HUES48 (cell line): ENCODE data around the gene MLLT11.

Experiments used
- H3K27ac ChIP-seq: one replicate; pipeline ENCODE4 v1.7.0; 2013; ENCODE audit warnings: low read depth, low read length, inconsistent platforms
- H3K27me3 ChIP-seq: 2 replicates; pipeline ENCODE4 v1.6.1; 2013; ENCODE audit warnings: mild to moderate bottlenecking, low read length; ENCODE audit not compliant: control insufficient read depth, insufficient read depth
- H3K36me3 ChIP-seq: 2 replicates; pipeline ENCODE4 v1.6.1; 2013; ENCODE audit warnings: low read length; ENCODE audit not compliant: control insufficient read depth, insufficient read depth
- H3K4me1 ChIP-seq: 2 replicates; pipeline ENCODE4 v1.6.1; 2013; ENCODE audit warnings: mild to moderate bottlenecking, low read length; ENCODE audit not compliant: control insufficient read depth, insufficient read depth
- H3K4me3 ChIP-seq: 2 replicates; pipeline ENCODE4 v1.5.1; 2013; ENCODE audit warnings: mild to moderate bottlenecking, low read depth, low read length
- H3K9ac ChIP-seq: 2 replicates; pipeline ENCODE4 v1.6.1; 2013; ENCODE audit warnings: mild to moderate bottlenecking, low read depth, low read length, moderate library complexity
- H3K9me3 ChIP-seq: 2 replicates; pipeline ENCODE4 v1.6.1; 2013; ENCODE audit warnings: low read length; ENCODE audit not compliant: control insufficient read depth, insufficient read depth

The MLLT11 gene

DNA sequence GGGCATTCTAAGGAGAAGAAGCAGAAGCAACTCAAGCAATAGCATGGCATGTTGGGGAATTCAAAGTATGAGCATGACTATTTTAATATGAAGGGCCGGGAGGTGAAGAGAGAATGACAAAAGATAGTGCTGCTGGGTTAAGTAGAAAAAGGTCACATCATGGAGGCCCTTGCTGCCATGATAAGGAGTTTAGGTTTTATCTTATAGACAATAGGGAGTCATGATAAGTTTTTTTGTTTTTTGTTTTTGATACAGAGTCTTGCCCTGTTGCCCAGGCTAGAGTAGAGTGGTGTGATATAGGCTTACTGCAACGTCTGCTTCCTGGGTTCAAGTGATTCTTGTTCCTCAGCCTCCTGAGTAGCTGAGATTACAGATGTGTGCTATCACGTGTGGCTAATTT is 20.7 kb upstream of the MLLT11 start:
- H3K27me3 ChIP-seq: no peaks in the 10 kb centered on the region
- no peak overlapping the region for H3K9ac ChIP-seq
- H3K9me3 ChIP-seq: no peaks in the 10 kb centered on the region

DNA sequence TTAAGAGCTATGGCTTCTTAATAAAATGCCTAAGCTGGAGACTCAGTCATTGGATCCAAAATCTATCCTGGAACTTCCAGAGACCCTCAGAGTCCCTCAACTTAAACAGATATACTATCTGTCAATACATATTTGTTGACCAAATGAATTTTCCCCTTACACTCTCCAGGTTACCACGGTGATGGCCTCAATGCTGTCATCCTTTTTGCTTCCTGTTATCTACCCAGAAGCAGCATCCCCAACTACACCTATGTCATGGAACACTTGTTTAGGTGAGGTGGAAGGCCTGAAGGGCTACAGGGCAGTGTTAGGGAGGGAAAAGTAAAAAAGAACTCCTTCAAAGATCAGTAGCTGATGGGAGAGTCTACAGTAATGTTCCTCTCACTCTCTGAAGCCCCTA is 17.0 kb upstream of the MLLT11 start:
- Histone ChIP-seq H3K27ac (no peak overlapping the region), H3K9me3 (no peaks in the 10 kb centered on the region), H3K27me3 (no peaks in the 10 kb centered on the region), H3K9ac (no peak overlapping the region), H3K36me3 (no peaks in the 10 kb centered on the region), H3K4me1 (no peaks in the 10 kb centered on the region; the same call in 1 of the 2 replicates), H3K4me3 (no peak overlapping the region)

More for the DNA sequence above, 20.7 kb upstream of the MLLT11 start:
- Histone ChIP-seq H3K4me3 (no peak overlapping the region), H3K27ac (no peak overlapping the region), H3K36me3 (peaks cover 2% of the 10 kb centered on the region), H3K4me1 (peaks cover 7% of the 10 kb centered on the region)

DNA sequence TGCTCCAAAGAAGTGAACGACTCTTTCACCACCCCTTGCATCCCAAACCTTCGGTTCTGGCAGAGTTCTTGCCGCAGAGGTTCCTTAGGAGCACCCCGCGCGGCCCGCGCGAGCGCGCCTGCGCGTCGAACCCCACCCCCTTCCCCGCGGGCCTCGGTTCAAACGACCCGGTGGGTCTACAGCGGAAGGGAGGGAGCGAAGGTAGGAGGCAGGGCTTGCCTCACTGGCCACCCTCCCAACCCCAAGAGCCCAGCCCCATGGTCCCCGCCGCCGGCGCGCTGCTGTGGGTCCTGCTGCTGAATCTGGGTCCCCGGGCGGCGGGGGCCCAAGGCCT is 12.6 kb upstream of the MLLT11 start, which contains the start of gene C1orf56:
Gene C1orf56, plus strand, starts transcription at position 161 of the 334 bp plus-strand sequence. Its CDS starts 97 bp downstream, at position 258.
- Histone ChIP-seq H3K36me3 (peaks cover 25% of the 10 kb centered on the region), H3K27me3 (no peaks in the 10 kb centered on the region), H3K4me3 (peak within 1 kb of the TSS; percentile 86), H3K9ac (peak within 1 kb of the TSS; percentile 92), H3K9me3 (no peaks in the 10 kb centered on the region), H3K4me1 (no peaks in the 10 kb centered on the region; the same call in 1 of the 2 replicates), H3K27ac (peak within 1 kb of the TSS; percentile 87)

DNA sequence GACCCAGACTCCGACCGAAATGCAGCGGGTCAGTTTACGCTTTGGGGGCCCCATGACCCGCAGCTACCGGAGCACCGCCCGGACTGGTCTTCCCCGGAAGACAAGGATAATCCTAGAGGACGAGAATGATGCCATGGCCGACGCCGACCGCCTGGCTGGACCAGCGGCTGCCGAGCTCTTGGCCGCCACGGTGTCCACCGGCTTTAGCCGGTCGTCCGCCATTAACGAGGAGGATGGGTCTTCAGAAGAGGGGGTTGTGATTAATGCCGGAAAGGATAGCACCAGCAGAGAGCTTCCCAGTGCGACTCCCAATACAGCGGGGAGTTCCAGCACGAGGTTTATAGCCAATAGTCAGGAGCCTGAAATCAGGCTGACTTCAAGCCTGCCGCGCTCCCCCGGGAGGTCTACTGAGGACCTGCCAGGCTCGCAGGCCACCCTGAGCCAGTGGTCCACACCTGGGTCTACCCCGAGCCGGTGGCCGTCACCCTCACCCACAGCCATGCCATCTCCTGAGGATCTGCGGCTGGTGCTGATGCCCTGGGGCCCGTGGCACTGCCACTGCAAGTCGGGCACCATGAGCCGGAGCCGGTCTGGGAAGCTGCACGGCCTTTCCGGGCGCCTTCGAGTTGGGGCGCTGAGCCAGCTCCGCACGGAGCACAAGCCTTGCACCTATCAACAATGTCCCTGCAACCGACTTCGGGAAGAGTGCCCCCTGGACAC is 12.1 kb upstream of the MLLT11 start:
- peak overlapping the region; percentile 86 for H3K4me3 ChIP-seq

DNA sequence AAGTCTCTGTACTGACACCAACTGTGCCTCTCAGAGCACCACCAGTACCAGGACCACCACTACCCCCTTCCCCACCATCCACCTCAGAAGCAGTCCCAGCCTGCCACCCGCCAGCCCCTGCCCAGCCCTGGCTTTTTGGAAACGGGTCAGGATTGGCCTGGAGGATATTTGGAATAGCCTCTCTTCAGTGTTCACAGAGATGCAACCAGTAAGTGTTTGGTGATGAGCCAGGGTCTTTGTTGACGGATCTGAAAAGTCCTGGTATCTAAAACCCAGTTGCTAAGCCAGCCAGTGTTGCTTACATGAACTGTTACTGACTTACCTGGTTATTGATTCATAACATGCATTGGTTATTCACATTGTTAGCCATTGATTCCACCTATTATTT is 11.6 kb upstream of the MLLT11 start:
- Histone ChIP-seq H3K27ac (no peak overlapping the region), H3K36me3 (peaks cover 36% of the 10 kb centered on the region), H3K9me3 (no peaks in the 10 kb centered on the region), H3K27me3 (no peaks in the 10 kb centered on the region), H3K4me3 (peak overlapping the region; percentile 86), H3K4me1 (no peaks in the 10 kb centered on the region; the same call in 1 of the 2 replicates), H3K9ac (no peak overlapping the region)

More for the DNA sequence above, 12.1 kb upstream of the MLLT11 start:
- H3K9ac ChIP-seq: peak overlapping the region; percentile 92
- H3K36me3 ChIP-seq: peaks cover 30% of the 10 kb centered on the region
- H3K9me3 ChIP-seq: no peaks in the 10 kb centered on the region
- no peaks in the 10 kb centered on the region for H3K27me3 ChIP-seq
- no peaks in the 10 kb centered on the region; the same call in 1 of the 2 replicates for H3K4me1 ChIP-seq
- H3K27ac ChIP-seq: peak overlapping the region; percentile 87

DNA sequence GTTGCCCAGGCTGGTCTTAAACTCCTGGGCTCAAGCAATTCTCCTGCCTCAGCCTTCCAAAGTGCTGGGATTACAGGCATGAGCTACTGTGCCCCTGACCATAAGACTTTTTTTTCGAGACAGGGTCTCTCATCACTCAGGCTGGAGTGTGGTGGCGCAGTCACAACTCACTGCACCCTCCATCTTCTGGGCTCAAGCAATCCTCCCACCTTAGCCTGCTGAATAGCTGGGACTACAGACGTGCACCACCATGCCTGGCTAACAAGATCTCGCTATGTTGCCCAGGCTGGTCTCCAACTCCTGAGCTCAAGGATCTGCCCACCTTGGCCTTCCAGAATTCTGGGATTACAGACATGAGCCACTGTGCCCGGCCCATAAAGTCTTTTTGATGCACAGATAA is 10.7 kb upstream of the MLLT11 start:
- no peaks in the 10 kb centered on the region for H3K9me3 ChIP-seq
- no peak overlapping the region for H3K4me3 ChIP-seq
- no peaks in the 10 kb centered on the region; the same call in 1 of the 2 replicates for H3K4me1 ChIP-seq
- no peak overlapping the region for H3K9ac ChIP-seq
- peaks cover 44% of the 10 kb centered on the region for H3K36me3 ChIP-seq
- no peaks in the 10 kb centered on the region for H3K27me3 ChIP-seq
- H3K27ac ChIP-seq: no peak overlapping the region

DNA sequence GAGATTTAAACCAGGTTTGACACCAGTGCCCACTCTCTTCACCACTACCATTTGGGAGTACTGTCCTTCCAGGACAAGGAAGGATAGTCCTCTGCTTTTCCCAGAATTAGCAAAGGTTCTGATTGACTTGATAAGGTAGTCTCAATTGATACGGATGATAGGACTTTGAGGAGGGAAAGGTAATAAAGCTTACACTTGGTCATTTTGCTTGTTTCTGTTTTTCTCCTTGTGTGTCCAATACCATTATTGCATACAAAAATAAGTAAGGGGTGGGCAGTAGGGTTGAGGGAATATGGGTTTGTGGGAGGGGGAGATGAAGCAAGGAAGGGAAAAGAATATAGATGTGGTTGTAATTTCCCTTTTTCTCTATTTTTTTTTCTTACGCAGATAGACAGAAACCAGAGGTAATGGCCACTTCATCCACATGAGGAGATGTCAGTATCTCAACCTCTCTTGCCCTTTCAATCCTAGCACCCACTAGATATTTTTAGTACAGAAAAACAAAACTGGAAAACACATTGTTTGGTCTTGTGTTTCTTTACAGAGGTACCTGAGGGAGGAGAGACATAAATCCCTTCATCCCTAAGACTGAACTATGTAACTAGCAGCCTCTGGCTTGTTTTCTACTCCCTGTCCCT is 10.0 kb upstream of the MLLT11 start:
- peaks cover 51% of the 10 kb centered on the region for H3K36me3 ChIP-seq
- no peaks in the 10 kb centered on the region for H3K27me3 ChIP-seq
- no peaks in the 10 kb centered on the region; the same call in 1 of the 2 replicates for H3K4me1 ChIP-seq
- H3K27ac ChIP-seq: no peak overlapping the region
- no peak overlapping the region for H3K4me3 ChIP-seq
- H3K9me3 ChIP-seq: no peaks in the 10 kb centered on the region
- no peak overlapping the region for H3K9ac ChIP-seq

DNA sequence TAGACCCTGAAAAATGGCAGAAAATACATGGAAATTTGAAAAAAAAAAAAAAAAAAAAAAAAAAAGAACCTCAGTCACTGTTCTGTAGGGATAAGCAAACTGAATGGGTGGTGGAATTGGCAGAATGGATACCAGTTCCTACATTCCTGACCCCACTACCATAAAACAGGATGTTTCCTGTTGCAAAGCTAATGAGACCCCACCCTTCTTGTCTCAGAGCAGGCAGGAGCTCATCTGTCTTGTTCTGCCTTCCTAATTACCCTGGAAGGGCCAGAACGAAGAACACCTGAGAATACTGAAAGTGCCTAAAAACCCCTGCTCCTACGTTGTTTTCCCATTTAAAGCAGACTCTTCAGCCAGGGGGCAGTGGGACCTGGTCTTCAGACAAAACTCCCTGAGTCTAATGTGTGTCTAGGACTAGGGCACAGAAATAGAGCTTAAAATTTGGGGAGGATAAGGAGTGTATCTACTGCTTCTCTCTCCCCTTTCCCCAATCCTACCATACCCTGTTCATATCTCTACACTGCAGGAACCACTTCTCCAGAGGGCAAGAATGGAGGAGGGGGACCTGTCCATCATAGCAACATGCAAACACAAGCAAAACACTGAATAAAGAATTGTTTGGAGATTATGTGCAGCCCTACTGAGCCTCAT is 8.7 kb upstream of the MLLT11 start:
- Histone ChIP-seq H3K4me3 (no peak overlapping the region), H3K27ac (no peak overlapping the region), H3K36me3 (peaks cover 64% of the 10 kb centered on the region), H3K27me3 (no peaks in the 10 kb centered on the region), H3K4me1 (peaks cover 1% of the 10 kb centered on the region; the same call in 1 of the 2 replicates), H3K9ac (no peak overlapping the region), H3K9me3 (no peaks in the 10 kb centered on the region)

DNA sequence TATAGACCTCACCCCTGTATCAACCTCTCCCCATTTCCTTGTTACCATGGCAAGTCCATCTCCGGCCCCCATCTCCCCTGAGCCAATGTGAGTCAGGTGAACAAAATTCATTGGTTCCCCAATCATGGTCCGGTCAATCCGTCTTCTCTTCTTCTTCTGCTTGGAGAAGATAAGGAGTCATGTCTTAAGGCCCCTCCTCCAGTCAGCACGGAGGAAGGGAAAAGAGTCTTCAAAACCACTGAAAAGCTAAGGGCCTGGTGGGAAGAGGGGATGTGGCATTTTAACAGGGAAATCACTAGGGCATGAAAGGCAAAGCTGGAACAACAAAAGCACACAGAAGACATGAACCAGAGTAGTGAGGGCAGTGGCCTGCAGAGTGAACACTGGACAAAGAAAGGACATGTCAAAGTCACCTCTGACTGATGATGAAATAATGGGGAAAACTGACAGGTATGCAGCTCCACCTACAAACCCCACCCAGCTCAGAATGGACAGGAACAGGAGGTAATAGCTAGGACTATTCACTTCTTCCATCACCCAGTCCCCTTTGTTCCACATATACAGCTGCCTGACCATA is 5.1 kb upstream of the MLLT11 start:
- Histone ChIP-seq H3K27me3 (no peaks in the 10 kb centered on the region), H3K4me1 (peaks cover 13% of the 10 kb centered on the region), H3K9ac (no peak overlapping the region), H3K4me3 (no peak overlapping the region), H3K36me3 (peaks cover 68% of the 10 kb centered on the region), H3K9me3 (no peaks in the 10 kb centered on the region), H3K27ac (no peak overlapping the region)

DNA sequence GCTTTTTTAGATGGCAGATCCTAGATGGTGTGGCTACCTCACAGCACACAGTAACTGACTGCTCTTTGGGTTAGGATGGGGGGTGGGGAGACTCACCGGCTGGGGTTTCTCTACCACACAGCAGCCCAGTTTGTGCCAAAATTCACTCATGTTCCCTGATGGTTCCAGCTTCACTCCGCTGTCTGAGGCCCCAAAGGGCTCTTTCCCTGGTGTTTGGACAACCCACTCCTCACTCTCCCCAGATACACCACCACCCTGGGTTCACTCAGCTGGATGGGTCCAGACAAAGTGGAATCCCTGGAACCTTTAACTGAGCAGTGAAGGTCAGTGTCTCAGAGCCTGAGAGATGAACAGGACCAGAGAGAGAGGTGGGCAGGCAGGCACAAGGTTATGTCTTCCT is 4.6 kb upstream of the MLLT11 start:
- H3K27ac ChIP-seq: no peak overlapping the region
- no peak overlapping the region for H3K9ac ChIP-seq
- no peaks in the 10 kb centered on the region for H3K9me3 ChIP-seq
- H3K4me3 ChIP-seq: no peak overlapping the region
- H3K27me3 ChIP-seq: no peaks in the 10 kb centered on the region
- H3K36me3 ChIP-seq: peaks cover 62% of the 10 kb centered on the region
- H3K4me1 ChIP-seq: peaks cover 13% of the 10 kb centered on the region
